Testis (tissue), 2 donors: Measurements from ENCODE around the gene SPATA3.

Source experiments
- CTCF ChIP-seq, 3 experiments: fragments of 450-650 bp in 2 of 3; fragments of 200-600 bp in 1 of 3; sonication (generic) in 1 of 3; IDR thresholded peaks; one replicate each; pipeline ENCODE4 v1.5.1; 2016 to 2019; ENCODE audit warnings: antibody characterized with exemption in 3 of 3, mild to moderate bottlenecking in 2 of 3, moderate library complexity in 1 of 3
- POLR2A ChIP-seq: fragments of 450-650 bp; IDR thresholded peaks from one replicate; pipeline ENCODE4 v1.6.1; 2017; ENCODE audit warnings: antibody characterized with exemption, mild to moderate bottlenecking, moderate library complexity

- TF ChIP-seq CTCF (IDR thresholded peaks at IDR 0.05) = no peak
- no peak for TF ChIP-seq POLR2A
Measured at GRCh38 chr2:231017231-231017598, 21.3 kb downstream of the SPATA3 start.
